Measurements from ENCODE around the gene CRCP. TPM values are rescaled to one million over a fixed set of nuclear protein-coding genes. Genes with fewer than 3 reads are reported as not detected.
"Not testable (repeated sequence)": the region's sequence is repeated elsewhere in the genome, so short reads cannot be mapped to it uniquely, and the experiment has no call there.

The CRCP gene
- total RNA-seq, 1 donor from 2014 or later: 26.8 TPM

GRCh38 chr7:66152371-66153191 is 37.9 kb downstream of the CRCP start:
- Histone ChIP-seq H3K27ac (ENCODE audit: low read depth, low read length) (peak overlapping the region; percentile 13), H3K4me3 (ENCODE audit: insufficient read depth, low read depth, low read length) (no peak overlapping the region), H3K79me2 (ENCODE audit: insufficient read depth, low read length) (peaks cover 8% of the 10 kb centered on the region), H3K4me2 (ENCODE audit: low read length) (peak overlapping the region; percentile 32), H3K9me3 (ENCODE audit: insufficient read depth, low read depth, low read length) (no peaks in the 10 kb centered on the region), H2AFZ (ENCODE audit: low read depth, low read length) (no peak overlapping the region), H3K4me1 (ENCODE audit: insufficient read depth, low read length) (peaks cover 32% of the 10 kb centered on the region), H4K20me1 (ENCODE audit: insufficient read depth, low read length) (peaks cover 14% of the 10 kb centered on the region), H3K36me3 (ENCODE audit: insufficient read depth, low read length) (peaks cover 11% of the 10 kb centered on the region), H3K27me3 (ENCODE audit: insufficient read depth, low read length) (no peaks in the 10 kb centered on the region), H3K9ac (ENCODE audit: low read length) (peak overlapping the region; percentile 51)
- H3K9me3 Mint-ChIP-seq (ENCODE audit: unreplicated experiment): no peaks in the 10 kb centered on the region
- TF ChIP-seq EZH2 (IDR thresholded peaks at IDR 0.05; ENCODE audit: insufficient read depth, low read length): no peak
- H3K27me3 Mint-ChIP-seq (ENCODE audit: low read depth, unreplicated experiment): no peaks in the 10 kb centered on the region
- no peak for DNase-seq (ENCODE audit: low read depth)
- H3K4me3 Mint-ChIP-seq (ENCODE audit: unreplicated experiment): no peak overlapping the region
- peak overlapping the region; percentile 59 for H3K27ac Mint-ChIP-seq (ENCODE audit: unreplicated experiment)
- peaks cover 21% of the 10 kb centered on the region for H3K4me1 Mint-ChIP-seq (ENCODE audit: low read depth, unreplicated experiment)
- H3K36me3 Mint-ChIP-seq (ENCODE audit: low read depth, unreplicated experiment): peaks cover 24% of the 10 kb centered on the region
- FAIRE-seq: no peak

DNA sequence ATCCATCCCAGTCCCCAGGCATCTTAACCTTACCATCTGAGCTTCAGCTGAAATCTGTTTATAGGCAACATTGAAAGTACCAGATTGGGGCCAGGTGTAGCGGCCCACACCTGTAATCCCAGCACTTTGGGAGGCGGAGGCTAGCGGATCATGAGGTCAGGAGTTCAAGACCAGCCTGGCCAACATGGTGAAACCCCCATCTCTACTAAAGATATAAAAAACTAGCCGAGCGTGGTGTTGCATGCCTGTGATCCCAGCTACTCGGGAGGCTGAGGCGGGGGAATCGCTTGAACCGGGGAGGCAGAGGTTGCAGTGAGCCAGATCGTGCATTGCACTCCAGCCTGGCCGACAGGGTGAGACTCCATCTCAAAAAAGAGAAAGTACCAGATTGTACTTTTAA is 39.0 kb downstream of the CRCP start:
- peaks cover 16% of the 10 kb centered on the region for H3K4me1 Mint-ChIP-seq (ENCODE audit: low read depth, unreplicated experiment)
- no peak for DNase-seq (ENCODE audit: low read depth)
- no peaks in the 10 kb centered on the region for H3K27me3 ChIP-seq (ENCODE audit: insufficient read depth, low read length)
- no peaks in the 10 kb centered on the region for H3K9me3 ChIP-seq (ENCODE audit: insufficient read depth, low read depth, low read length)
- TF ChIP-seq CTCF (IDR thresholded peaks at IDR 0.05; ENCODE audit: insufficient read depth, low read depth, low read length): no peak
- TF ChIP-seq EZH2 (IDR thresholded peaks at IDR 0.05; ENCODE audit: insufficient read depth, low read length): no peak
- H3K4me3 Mint-ChIP-seq (ENCODE audit: unreplicated experiment): no peak overlapping the region
- H3K9ac ChIP-seq (ENCODE audit: low read length): no peak overlapping the region
- no peak overlapping the region for H3K4me3 ChIP-seq (ENCODE audit: insufficient read depth, low read depth, low read length)
- H3K36me3 Mint-ChIP-seq (ENCODE audit: low read depth, unreplicated experiment): peaks cover 27% of the 10 kb centered on the region
- peaks cover 14% of the 10 kb centered on the region for H4K20me1 ChIP-seq (ENCODE audit: insufficient read depth, low read length)
- H3K4me2 ChIP-seq (ENCODE audit: low read length): no peak overlapping the region
- no peak overlapping the region for H2AFZ ChIP-seq (ENCODE audit: low read depth, low read length)
- H3K27ac Mint-ChIP-seq (ENCODE audit: unreplicated experiment): no peak overlapping the region
- FAIRE-seq: no peak
- H3K9me3 Mint-ChIP-seq (ENCODE audit: unreplicated experiment): peaks cover 8% of the 10 kb centered on the region
- H3K36me3 ChIP-seq (ENCODE audit: insufficient read depth, low read length): peaks cover 15% of the 10 kb centered on the region
- peaks cover 8% of the 10 kb centered on the region for H3K79me2 ChIP-seq (ENCODE audit: insufficient read depth, low read length)
- H3K27me3 Mint-ChIP-seq (ENCODE audit: low read depth, unreplicated experiment): no peaks in the 10 kb centered on the region
- H3K27ac ChIP-seq (ENCODE audit: low read depth, low read length): no peak overlapping the region
- peaks cover 26% of the 10 kb centered on the region for H3K4me1 ChIP-seq (ENCODE audit: insufficient read depth, low read length)

DNA sequence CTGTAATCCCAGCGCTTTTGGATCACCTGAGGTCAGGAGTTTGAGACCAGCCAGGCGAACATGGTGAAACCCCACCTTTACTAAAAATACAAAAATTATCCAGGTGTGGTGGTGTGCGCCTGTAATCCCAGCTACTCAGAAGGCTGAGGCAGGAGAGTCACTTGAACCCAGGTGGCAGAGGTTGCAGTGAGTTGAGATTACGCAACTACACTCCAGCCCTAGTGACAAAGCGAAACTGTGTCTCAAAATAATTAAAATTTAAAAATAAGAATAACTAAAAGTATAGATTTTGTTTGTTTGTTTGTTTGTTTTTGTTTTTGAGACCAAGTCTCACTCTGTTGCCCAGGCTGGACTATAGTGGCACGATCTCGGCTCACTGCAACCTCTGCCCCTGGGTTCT is 41.4 kb downstream of the CRCP start:
- peaks cover 32% of the 10 kb centered on the region for H3K36me3 Mint-ChIP-seq (ENCODE audit: low read depth, unreplicated experiment)
- not testable (repeated sequence) for H3K4me3 Mint-ChIP-seq (ENCODE audit: unreplicated experiment)

More for the DNA sequence above, 41.4 kb downstream of the CRCP start:
- Histone ChIP-seq H3K36me3 (ENCODE audit: insufficient read depth, low read length) (peaks cover 15% of the 10 kb centered on the region), H3K4me1 (ENCODE audit: insufficient read depth, low read length) (peaks cover 16% of the 10 kb centered on the region)
- H3K9ac ChIP-seq (ENCODE audit: low read length); H3K27ac Mint-ChIP-seq (ENCODE audit: unreplicated experiment); H3K27me3 ChIP-seq (ENCODE audit: insufficient read depth, low read length); H3K4me2 ChIP-seq (ENCODE audit: low read length); H3K79me2 ChIP-seq (ENCODE audit: insufficient read depth, low read length); H3K4me3 ChIP-seq (ENCODE audit: insufficient read depth, low read depth, low read length); FAIRE-seq; H3K4me1 Mint-ChIP-seq (ENCODE audit: low read depth, unreplicated experiment); H4K20me1 ChIP-seq (ENCODE audit: insufficient read depth, low read length); H3K27me3 Mint-ChIP-seq (ENCODE audit: low read depth, unreplicated experiment); DNase-seq (ENCODE audit: low read depth); H2AFZ ChIP-seq (ENCODE audit: low read depth, low read length); H3K9me3 ChIP-seq (ENCODE audit: insufficient read depth, low read depth, low read length); H3K27ac ChIP-seq (ENCODE audit: low read depth, low read length): not testable (repeated sequence)
- H3K9me3 Mint-ChIP-seq (ENCODE audit: unreplicated experiment): peaks cover 13% of the 10 kb centered on the region

All from astrocyte (in vitro differentiated cells and primary cell).